Lower leg skin (tissue), 3 donors: Measurements from ENCODE around the gene MAP1B.

Experiments
- CTCF ChIP-seq, 3 donors: fragments of 450-650 bp; IDR thresholded peaks; one replicate each; pipeline ENCODE4 v1.5.1; 2016; ENCODE audit warnings: antibody characterized with exemption in 3 of 3, mild to moderate bottlenecking in 3 of 3, moderate library complexity in 2 of 3
- POLR2A ChIP-seq, 2 donors: fragments of 450-650 bp; IDR thresholded peaks; one replicate each; pipeline ENCODE4 v1.6.1; 2016 to 2017; ENCODE audit warnings: antibody characterized with exemption in 2 of 2, mild to moderate bottlenecking in 1 of 2, moderate library complexity in 1 of 2

- no peak for TF ChIP-seq CTCF (IDR thresholded peaks at IDR 0.05)
- TF ChIP-seq POLR2A (IDR thresholded peaks at IDR 0.05) = no peak
Measured at GRCh38 chr5:72133212-72133990, 26.1 kb downstream of the MAP1B start.
